Measurements from ENCODE around the gene RPL14. TPM values are rescaled to one million over a fixed set of nuclear protein-coding genes. Genes with fewer than 3 reads are reported as not detected.

The RPL14 gene
- polyA plus RNA-seq, 6 donors from 2014 or later = 532 to 1,400 (median 952) TPM

DNA sequence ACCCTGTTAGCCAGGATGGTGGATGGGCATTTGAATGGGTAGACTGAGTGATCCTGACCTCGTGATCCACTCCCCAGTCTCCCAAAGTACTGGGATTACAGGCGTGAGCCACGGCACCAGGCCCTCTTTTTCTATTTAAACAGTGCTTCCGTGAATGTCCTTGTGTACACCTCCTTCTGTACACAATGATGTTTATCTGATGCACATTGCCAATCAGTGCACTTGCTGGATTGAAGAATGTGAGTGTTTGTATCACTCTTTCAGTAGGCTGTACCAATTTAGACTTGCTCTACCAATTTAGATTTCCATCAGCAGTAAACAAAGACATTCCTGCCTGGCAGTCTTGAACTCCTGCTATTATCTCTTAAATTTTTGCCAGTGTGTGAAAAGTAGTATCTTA lies 10.9 kb downstream of the RPL14 start:
- peak overlapping the region in 1 of 6 donors; percentile 9 for H3K27ac Mint-ChIP-seq
- H3K36me3 Mint-ChIP-seq = no peaks in the 10 kb centered on the region
- peaks cover 3 to 8% (median 8%) of the 10 kb centered on the region in 3 donors for H3K4me1 Mint-ChIP-seq
- no peaks in the 10 kb centered on the region for H3K9me3 Mint-ChIP-seq
- no peak for DNase-seq
- H3K27me3 Mint-ChIP-seq = no peaks in the 10 kb centered on the region
- no peak overlapping the region for H3K4me3 Mint-ChIP-seq
- ATAC-seq (ENCODE audit: low read depth in 2 of 2) = no peak

DNA sequence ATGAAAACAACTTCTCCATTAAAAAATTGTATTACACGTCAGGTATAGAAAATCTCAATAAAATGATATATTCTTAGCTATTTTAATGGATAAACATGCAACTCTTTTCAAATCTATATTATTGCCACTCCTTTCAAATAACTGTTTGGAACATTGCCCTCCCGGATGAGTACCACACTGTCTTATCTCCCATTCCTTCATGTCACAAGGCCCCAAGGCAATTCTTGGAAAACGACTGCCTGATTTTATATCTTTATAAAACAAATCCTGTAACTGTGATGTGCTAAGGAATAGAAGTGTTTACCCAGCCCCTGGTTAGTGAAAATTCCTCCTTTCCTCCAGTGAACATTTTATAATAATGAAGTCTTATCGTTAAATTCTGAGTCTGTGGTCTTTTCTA lies 13.6 kb downstream of the RPL14 start:
- Mint-ChIP-seq H3K4me3 (no peak overlapping the region), H3K27me3 (no peaks in the 10 kb centered on the region), H3K36me3 (no peaks in the 10 kb centered on the region), H3K9me3 (no peaks in the 10 kb centered on the region), H3K27ac (no peak overlapping the region), H3K4me1 (peaks cover 0 to 3% (median 0%) of the 10 kb centered on the region in 3 donors)
- no peak for ATAC-seq (ENCODE audit: low read depth in 2 of 2)
- no peak for DNase-seq

DNA sequence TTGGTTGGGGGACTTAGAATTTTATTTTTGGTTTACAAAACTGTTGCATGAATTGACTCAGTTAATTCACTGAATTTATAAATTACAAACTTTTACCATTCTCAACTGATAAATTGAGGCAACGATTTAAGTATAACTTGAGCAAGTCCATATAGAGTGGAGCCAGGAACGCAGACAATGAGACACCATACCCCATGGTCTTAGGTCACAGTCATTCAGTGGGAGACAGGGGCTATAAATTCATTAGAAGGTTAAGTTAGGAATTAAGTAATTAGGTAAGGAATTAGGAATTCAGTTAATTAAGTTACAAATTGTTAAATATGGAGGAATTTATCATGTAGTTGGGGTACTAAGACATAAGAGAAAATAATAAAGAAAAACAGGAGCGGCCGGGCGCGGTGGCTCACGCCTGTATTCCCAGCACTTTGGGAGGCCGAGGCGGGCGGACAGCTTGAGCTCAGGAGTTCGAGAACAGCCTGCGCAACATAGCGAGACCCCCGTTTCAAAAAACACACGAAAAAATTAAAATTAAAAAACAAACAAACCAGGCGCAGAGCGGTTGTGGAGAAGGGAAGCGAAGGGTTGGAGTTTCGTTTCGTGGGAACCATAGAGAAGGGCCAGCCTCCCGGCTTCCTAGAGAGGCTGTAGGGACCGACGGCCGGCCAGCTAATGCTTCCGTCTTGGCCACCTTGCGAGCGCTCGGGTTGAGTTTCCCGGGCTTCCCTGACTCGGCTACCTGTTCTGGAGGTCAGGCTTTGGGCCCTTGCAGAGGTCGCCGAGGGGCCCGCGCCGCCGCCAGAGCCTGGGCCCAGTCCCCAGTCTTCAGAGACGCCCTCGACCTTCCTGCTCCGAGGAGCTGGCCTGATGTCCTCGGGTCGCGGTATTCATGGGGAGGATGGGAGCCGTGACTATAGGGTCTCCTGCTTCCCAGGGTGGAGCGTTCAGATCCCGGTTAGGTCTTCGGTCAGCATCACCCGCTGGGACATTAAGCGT lies 19.6 kb downstream of the RPL14 start, which contains the start of gene ZNF619:
TSS of gene ZNF619 (plus strand) at position 645 of the 993 bp plus-strand sequence. CDS start 858 bp downstream, outside the sequence.
- H3K27ac Mint-ChIP-seq = peak within 1 kb of the TSS; percentile 96 to 99 (median 98)
- peaks cover 17 to 37% (median 20%) of the 10 kb centered on the region in 3 donors for H3K4me1 Mint-ChIP-seq
- ATAC-seq (ENCODE audit: low read depth in 2 of 2) (peak; percentile 93 to 95), DNase-seq (peak; percentile 66)
- H3K27me3 Mint-ChIP-seq = no peaks in the 10 kb centered on the region
- H3K4me3 Mint-ChIP-seq = peak within 1 kb of the TSS; percentile 95 to 99 (median 98)
- H3K36me3 Mint-ChIP-seq = peaks cover 16 to 21% of the 10 kb centered on the region in 2 donors
- H3K9me3 Mint-ChIP-seq = no peaks in the 10 kb centered on the region

DNA sequence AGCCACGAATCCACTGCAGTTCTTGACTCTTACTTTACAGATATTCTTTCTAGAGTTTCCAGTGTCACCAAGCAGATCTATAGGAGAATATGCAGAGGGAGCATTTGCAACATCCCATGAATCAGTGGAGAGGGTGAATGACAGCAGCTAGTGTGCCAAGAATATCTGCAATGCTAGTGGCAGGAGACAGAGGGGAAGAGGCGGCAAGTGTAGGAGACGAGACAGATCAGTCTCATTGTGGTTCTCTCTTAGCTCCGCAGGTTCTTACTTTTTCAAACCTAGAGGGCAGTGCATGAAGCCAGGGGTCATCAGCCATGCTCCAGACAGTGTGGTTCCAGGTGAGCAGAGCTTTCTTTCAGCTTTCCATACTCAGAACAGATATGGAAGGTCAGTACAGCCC lies 20.5 kb downstream of the RPL14 start:
- Mint-ChIP-seq H3K9me3 (no peaks in the 10 kb centered on the region), H3K27me3 (no peaks in the 10 kb centered on the region), H3K36me3 (peaks cover 24 to 27% of the 10 kb centered on the region in 2 donors), H3K4me1 (peaks cover 23 to 44% (median 28%) of the 10 kb centered on the region in 3 donors), H3K4me3 (peak overlapping the region; percentile 95 to 99 (median 98)), H3K27ac (peak overlapping the region; percentile 96 to 99 (median 98))
- no peak for ATAC-seq (ENCODE audit: low read depth in 2 of 2)
- no peak for DNase-seq

DNA sequence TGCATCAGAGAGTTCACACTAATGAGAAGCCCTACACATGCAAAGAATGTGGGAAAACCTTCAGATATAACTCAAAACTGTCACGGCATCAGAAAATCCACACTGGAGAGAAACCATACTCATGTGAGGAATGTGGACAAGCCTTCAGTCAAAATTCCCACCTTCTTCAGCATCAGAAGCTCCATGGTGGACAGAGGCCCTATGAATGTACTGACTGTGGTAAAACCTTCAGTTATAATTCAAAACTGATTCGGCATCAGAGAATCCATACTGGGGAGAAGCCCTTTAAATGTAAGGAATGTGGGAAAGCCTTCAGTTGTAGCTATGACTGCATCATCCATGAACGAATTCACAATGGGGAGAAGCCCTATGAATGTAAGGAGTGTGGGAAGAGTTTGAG lies 30.0 kb downstream of the RPL14 start:
- Mint-ChIP-seq H3K36me3 (peaks cover 41 to 42% of the 10 kb centered on the region in 2 donors), H3K27ac (no peak overlapping the region), H3K27me3 (no peaks in the 10 kb centered on the region), H3K4me3 (no peak overlapping the region), H3K9me3 (peaks cover 11 to 21% (median 19%) of the 10 kb centered on the region in 7 donors), H3K4me1 (peaks cover 4 to 7% (median 5%) of the 10 kb centered on the region in 3 donors)
- ATAC-seq (ENCODE audit: low read depth in 2 of 2) = no peak
- DNase-seq = no peak

DNA sequence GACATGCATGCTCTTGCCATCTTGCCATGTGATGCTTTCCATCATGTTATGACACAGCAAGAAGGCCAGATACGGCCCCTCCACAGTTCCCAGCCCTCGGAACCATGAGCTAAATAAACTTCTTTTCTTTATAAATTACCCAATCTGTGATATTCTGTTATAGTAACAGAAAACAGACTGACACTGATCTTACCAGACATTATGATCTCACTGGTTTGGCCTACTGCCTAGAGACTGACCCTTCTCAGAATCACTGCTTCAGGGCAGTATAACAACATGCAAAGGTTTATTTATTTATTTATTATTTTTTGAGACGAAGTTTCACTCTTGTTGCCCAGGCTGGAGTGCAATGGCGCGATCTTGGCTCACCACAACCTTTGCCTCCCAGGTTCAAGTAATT lies 33.8 kb downstream of the RPL14 start:
- H3K9me3 Mint-ChIP-seq = peaks cover 10 to 21% (median 19%) of the 10 kb centered on the region in 7 donors
- no peaks in the 10 kb centered on the region for H3K4me1 Mint-ChIP-seq
- no peak overlapping the region for H3K4me3 Mint-ChIP-seq
- no peaks in the 10 kb centered on the region for H3K27me3 Mint-ChIP-seq
- ATAC-seq (ENCODE audit: low read depth in 2 of 2) (no peak), DNase-seq (no peak)
- no peak overlapping the region for H3K27ac Mint-ChIP-seq
- H3K36me3 Mint-ChIP-seq = peaks cover 26 to 35% of the 10 kb centered on the region in 2 donors

DNA sequence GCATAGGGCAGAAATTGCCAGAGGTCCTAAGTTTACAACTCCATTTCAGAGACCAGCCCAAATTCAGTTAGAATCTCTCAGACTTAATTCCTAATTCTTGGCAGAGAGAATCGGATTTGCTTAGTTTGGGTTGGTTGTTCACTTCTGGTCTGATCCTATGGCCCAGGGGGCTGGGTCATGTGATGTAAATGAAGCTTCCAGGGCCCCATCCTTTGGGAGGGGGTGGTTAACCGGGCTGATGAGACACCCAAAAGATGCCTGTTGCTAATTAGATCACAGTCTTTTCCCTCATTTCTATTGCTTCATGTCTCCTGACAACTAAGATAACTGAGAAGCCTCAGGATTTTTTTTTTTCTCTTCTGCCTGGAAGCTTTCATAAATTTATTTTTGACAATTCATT lies 37.6 kb downstream of the RPL14 start:
- no peak for DNase-seq
- H3K4me1 Mint-ChIP-seq = no peaks in the 10 kb centered on the region
- peaks cover 0 to 15% of the 10 kb centered on the region in 2 donors for H3K36me3 Mint-ChIP-seq
- ATAC-seq (ENCODE audit: low read depth in 2 of 2) = no peak
- peaks cover 0 to 4% (median 0%) of the 10 kb centered on the region in 7 donors for H3K9me3 Mint-ChIP-seq
- no peak overlapping the region for H3K4me3 Mint-ChIP-seq
- no peaks in the 10 kb centered on the region for H3K27me3 Mint-ChIP-seq
- peak overlapping the region in 2 of 6 donors; percentile 29 to 47 for H3K27ac Mint-ChIP-seq

DNA sequence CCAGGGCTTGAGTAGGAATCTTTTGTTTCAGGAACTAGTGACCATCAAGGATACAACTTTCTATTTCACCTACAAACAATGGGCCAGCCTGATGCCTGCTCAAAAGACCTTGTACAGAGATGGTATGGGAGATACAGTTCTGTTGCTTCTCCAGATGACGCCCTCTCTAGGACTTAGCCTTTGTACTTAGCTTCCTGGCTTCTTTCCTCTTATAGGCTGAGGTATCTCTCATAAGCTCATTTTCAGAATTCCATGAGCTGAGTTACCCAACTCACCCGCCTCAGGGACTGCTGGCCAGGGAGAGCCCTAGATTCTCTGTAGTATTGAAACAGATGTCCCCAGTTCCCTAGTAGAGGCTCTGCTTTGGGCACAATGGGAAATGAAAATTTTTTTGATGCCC lies 40.1 kb downstream of the RPL14 start:
- Mint-ChIP-seq H3K27me3 (no peaks in the 10 kb centered on the region), H3K4me1 (no peaks in the 10 kb centered on the region), H3K36me3 (peaks cover 0 to 7% of the 10 kb centered on the region in 2 donors), H3K27ac (peak overlapping the region in 1 of 6 donors; percentile 20), H3K4me3 (no peak overlapping the region), H3K9me3 (no peaks in the 10 kb centered on the region)
- ATAC-seq (ENCODE audit: low read depth in 2 of 2) (no peak), DNase-seq (no peak)

DNA sequence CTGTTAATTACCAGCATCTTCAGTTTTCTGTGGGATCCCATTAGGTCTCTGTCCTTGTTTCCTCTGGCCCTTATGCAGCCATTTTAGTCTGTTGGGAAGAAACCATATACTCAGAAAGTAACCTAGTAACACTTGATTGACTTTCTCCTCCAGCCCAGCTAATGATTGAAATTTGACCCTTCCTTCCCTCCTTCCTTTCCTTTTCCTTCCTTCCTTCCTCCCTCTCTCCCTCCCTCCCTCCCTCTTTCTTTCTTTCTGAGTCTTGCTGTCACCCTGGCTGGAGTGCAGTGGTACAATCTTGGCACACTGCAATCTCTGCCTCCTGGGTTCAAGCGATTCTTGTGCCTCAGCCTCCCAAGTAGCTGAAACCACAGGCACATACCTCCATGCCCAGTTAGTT lies 42.8 kb downstream of the RPL14 start:
- ATAC-seq (ENCODE audit: low read depth in 2 of 2) (no peak), DNase-seq (no peak)
- Mint-ChIP-seq H3K4me1 (no peaks in the 10 kb centered on the region), H3K36me3 (peaks cover 0 to 7% of the 10 kb centered on the region in 2 donors), H3K27ac (peak overlapping the region in 1 of 6 donors; percentile 19), H3K4me3 (no peak overlapping the region), H3K9me3 (no peaks in the 10 kb centered on the region), H3K27me3 (no peaks in the 10 kb centered on the region)

DNA sequence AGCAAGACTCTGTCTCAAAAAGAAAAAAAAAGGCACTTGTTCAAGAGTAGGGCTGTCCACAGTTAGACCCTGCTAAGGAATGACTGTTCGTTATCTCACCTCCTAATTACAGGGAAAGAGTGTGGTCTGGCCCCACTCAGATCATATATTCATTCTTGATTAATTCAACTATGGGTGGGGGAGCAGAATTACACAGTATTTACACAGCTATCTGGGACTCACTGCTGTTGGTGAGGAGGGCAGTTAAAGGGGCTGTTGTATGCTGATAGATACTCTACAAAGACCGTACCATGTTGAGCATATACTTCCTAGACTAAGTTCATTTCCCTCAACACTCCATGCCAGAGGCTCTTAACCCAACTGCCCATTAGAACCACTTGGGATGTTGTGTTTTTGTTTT lies 44.9 kb downstream of the RPL14 start:
- ATAC-seq (ENCODE audit: low read depth in 2 of 2) = no peak
- Mint-ChIP-seq H3K27ac (peak overlapping the region in 1 of 6 donors; percentile 54), H3K9me3 (no peaks in the 10 kb centered on the region), H3K4me3 (no peak overlapping the region), H3K36me3 (peaks cover 0 to 7% of the 10 kb centered on the region in 2 donors), H3K27me3 (no peaks in the 10 kb centered on the region), H3K4me1 (peaks cover 9 to 13% (median 12%) of the 10 kb centered on the region in 3 donors)
- DNase-seq = no peak

DNA sequence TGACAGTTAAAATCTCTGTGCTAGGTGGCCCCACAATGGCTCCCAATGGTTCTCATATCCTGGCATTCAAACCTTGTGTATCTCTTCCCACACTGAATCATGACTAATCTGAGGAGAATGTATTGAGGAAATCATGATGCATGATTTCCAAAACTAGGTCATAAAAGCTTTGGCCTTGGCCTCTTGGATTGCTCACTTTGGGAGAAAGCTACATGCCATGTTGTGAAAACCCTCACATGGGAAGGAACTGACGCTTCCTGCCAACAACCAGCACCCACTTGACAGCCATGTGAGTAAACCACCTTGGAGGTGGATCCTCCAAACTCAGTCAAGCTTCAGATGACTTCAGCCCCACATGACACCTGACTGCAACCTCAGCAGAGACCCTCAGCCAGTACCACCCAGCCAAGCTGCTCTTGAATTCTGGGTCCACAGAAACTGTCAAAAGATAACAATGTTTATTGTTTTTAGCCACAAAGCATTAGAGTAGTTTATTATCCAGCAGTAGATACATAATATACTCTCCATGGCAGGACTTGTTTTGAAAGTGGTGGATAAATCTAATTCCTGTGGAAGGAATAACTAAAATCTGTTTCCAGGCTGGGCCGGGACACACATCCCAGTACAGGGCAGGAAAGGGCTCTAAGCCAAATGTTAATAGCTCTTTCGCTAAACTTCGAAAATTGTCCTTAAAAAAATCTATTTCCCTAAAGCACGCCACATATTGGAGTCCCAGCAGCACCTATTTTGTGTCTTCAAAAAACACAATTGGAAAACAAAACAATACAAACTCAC lies 47.7 kb downstream of the RPL14 start:
- no peaks in the 10 kb centered on the region for H3K9me3 Mint-ChIP-seq
- no peak overlapping the region for H3K27ac Mint-ChIP-seq
- DNase-seq (no peak), ATAC-seq (ENCODE audit: low read depth in 2 of 2) (no peak)
- peak overlapping the region; percentile 85 to 99 (median 98) for H3K4me3 Mint-ChIP-seq
- H3K36me3 Mint-ChIP-seq = no peaks in the 10 kb centered on the region
- no peaks in the 10 kb centered on the region for H3K27me3 Mint-ChIP-seq
- peaks cover 9 to 14% (median 12%) of the 10 kb centered on the region in 3 donors for H3K4me1 Mint-ChIP-seq

DNA sequence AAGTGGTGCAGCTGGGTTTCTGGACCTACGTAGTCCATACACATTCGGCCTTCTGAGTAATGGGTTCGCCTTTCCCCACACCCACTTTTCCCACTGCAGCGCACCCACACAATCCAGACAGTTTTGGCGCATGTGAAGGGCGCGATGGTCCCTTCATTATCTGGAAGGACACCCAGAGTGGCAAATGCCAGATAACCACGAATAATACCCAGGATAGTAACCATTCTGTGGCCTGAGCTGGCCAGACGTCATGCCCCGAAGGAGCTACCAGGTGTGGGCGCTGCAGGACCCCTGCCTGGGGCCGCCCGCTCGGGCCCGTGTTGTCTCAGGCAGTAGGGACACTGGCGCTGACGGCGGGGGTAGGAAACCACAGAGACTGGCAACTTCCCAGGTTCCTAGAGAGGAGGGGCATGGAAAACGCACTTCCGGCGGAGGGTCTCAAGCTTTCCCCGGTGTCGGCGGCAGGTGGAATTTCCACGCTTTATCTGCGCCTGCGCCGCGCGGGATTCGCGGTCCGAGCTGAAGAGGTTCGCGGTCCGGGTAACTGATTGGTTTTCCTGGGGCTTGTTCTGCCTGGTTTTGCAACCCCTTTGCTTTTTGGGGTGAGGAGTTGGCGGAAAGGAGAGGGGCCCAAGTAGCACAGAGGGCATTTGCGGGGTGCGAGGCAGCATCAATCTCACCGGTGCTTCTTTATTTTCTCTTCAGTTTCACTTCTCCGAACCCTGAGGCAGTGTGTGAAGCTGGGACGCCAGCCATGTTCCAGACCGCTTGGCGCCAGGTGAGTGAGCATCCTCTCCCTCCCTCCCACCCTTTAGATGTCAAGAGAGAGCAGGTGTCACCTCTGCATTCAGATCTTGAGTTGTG lies 48.7 kb downstream of the RPL14 start, which contains the start of gene ZNF620:
TSS of gene ZNF620 (plus strand) at position 441 of the 864 bp plus-strand sequence. CDS start at position 755, 314 bp downstream.
- H3K4me3 Mint-ChIP-seq = peak within 1 kb of the TSS; percentile 85 to 99 (median 98)
- H3K9me3 Mint-ChIP-seq = no peaks in the 10 kb centered on the region
- peak within 1 kb of the TSS; percentile 57 to 97 (median 88) for H3K27ac Mint-ChIP-seq
- DNase-seq (peak; percentile 35), ATAC-seq (ENCODE audit: low read depth in 2 of 2) (peak; percentile 91 to 92)
- H3K36me3 Mint-ChIP-seq = peaks cover 0 to 10% of the 10 kb centered on the region in 2 donors
- peaks cover 12 to 14% (median 14%) of the 10 kb centered on the region in 3 donors for H3K4me1 Mint-ChIP-seq
- H3K27me3 Mint-ChIP-seq = no peaks in the 10 kb centered on the region
